Right lobe of liver (tissue), 4 donors: ENCODE results near the gene PKP4.

Experiments
- CTCF ChIP-seq, 4 donors: fragments of 200-600 bp in 3 of 4; fragments of 450-650 bp in 1 of 4; IDR thresholded peaks; one replicate each; pipeline versions ENCODE4 v1.5.1 to v1.8.0; 2016 to 2022; ENCODE audit warnings: antibody characterized with exemption in 4 of 4, mild to moderate bottlenecking in 2 of 4
- POLR2A ChIP-seq: fragments of 450-650 bp; IDR thresholded peaks from one replicate; pipeline ENCODE4 v1.6.1; 2017; ENCODE audit warnings: antibody characterized with exemption, mild to moderate bottlenecking
- donor health status: DM: no; HTN: no; CAD: no.
- donor health status: DM: no; HTN: no; CAD: no.
- donor health status: DM: no; HTN: yes; CAD: no.

DNA sequence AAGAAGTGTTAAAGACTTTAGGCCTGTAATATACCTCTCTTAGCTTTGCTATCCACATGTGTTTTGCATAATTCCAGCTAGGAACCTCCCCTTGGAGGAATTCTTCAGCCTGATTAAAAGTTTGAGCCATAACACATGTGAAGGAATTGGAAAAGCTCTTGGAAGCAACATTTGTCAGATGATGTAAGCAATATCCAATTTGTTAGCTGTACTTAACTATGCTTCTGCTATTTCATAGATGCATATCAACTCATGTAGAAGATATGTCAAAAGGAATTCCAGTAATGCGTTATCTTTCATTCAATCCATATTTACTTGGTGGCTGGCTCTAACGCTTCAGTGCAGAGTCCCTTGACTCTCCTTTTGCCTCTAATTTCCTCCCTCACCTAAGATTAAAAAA is 46.2 kb downstream of the PKP4 start:
- TF ChIP-seq CTCF (IDR thresholded peaks at IDR 0.05) (no peak), POLR2A (no peak)
